HEK293 (cell line): ENCODE data around the gene SH3YL1.

Source experiments
- ZBTB8A ChIP-seq: fragments of 450-650 bp; formaldehyde crosslinking; IDR thresholded peaks from 2 replicates; pipeline ENCODE4 v1.5.1; 2016; ENCODE audit warnings: missing biosample characterization, missing genetic modification characterization
- TF ChIP-seq, protein P1 (sequence below): fragments of 450-650 bp; formaldehyde crosslinking; IDR thresholded peaks from 2 replicates; pipeline ENCODE4 v1.5.1; 2016; ENCODE audit warnings: missing biosample characterization, missing genetic modification characterization
- TF ChIP-seq, protein P2 (sequence below): fragments of 450-650 bp; IDR thresholded peaks from 2 replicates; pipeline ENCODE4 v1.5.1; 2018; ENCODE audit warnings: missing biosample characterization, missing genetic modification characterization
- TF ChIP-seq, protein P3 (sequence below): fragments of 450-650 bp; formaldehyde crosslinking; IDR thresholded peaks from 2 replicates; pipeline ENCODE4 v1.5.1; 2016; ENCODE audit warnings: missing biosample characterization, missing genetic modification characterization

DNA sequence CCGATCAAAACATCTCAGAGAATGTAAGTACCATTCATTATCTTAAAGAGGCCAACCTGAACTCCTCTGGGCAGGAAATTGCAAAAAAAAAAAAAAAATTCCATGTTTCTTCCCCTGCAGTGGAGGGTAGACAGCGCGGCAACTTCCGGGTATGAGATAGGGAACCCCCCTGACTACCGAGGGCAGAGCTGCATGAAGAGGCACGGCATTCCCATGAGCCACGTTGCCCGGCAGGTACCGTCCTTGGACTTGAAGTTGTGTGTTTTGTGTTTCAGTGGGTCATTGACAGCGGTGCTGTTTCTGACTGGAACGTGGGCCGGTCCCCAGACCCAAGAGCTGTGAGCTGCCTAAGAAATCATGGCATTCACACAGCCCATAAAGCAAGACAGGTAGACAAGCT lies 8.1 kb upstream of the SH3YL1 start:
- TF ChIP-seq, protein P1, sequence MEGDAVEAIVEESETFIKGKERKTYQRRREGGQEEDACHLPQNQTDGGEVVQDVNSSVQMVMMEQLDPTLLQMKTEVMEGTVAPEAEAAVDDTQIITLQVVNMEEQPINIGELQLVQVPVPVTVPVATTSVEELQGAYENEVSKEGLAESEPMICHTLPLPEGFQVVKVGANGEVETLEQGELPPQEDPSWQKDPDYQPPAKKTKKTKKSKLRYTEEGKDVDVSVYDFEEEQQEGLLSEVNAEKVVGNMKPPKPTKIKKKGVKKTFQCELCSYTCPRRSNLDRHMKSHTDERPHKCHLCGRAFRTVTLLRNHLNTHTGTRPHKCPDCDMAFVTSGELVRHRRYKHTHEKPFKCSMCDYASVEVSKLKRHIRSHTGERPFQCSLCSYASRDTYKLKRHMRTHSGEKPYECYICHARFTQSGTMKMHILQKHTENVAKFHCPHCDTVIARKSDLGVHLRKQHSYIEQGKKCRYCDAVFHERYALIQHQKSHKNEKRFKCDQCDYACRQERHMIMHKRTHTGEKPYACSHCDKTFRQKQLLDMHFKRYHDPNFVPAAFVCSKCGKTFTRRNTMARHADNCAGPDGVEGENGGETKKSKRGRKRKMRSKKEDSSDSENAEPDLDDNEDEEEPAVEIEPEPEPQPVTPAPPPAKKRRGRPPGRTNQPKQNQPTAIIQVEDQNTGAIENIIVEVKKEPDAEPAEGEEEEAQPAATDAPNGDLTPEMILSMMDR (tag by site-specific recombination) = no peak
- no peak for TF ChIP-seq ZBTB8A (tag by site-specific recombination)
- TF ChIP-seq, protein P2, sequence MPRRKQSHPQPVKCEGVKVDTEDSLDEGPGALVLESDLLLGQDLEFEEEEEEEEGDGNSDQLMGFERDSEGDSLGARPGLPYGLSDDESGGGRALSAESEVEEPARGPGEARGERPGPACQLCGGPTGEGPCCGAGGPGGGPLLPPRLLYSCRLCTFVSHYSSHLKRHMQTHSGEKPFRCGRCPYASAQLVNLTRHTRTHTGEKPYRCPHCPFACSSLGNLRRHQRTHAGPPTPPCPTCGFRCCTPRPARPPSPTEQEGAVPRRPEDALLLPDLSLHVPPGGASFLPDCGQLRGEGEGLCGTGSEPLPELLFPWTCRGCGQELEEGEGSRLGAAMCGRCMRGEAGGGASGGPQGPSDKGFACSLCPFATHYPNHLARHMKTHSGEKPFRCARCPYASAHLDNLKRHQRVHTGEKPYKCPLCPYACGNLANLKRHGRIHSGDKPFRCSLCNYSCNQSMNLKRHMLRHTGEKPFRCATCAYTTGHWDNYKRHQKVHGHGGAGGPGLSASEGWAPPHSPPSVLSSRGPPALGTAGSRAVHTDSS (tag by site-specific recombination) = no peak
- TF ChIP-seq, protein P3, sequence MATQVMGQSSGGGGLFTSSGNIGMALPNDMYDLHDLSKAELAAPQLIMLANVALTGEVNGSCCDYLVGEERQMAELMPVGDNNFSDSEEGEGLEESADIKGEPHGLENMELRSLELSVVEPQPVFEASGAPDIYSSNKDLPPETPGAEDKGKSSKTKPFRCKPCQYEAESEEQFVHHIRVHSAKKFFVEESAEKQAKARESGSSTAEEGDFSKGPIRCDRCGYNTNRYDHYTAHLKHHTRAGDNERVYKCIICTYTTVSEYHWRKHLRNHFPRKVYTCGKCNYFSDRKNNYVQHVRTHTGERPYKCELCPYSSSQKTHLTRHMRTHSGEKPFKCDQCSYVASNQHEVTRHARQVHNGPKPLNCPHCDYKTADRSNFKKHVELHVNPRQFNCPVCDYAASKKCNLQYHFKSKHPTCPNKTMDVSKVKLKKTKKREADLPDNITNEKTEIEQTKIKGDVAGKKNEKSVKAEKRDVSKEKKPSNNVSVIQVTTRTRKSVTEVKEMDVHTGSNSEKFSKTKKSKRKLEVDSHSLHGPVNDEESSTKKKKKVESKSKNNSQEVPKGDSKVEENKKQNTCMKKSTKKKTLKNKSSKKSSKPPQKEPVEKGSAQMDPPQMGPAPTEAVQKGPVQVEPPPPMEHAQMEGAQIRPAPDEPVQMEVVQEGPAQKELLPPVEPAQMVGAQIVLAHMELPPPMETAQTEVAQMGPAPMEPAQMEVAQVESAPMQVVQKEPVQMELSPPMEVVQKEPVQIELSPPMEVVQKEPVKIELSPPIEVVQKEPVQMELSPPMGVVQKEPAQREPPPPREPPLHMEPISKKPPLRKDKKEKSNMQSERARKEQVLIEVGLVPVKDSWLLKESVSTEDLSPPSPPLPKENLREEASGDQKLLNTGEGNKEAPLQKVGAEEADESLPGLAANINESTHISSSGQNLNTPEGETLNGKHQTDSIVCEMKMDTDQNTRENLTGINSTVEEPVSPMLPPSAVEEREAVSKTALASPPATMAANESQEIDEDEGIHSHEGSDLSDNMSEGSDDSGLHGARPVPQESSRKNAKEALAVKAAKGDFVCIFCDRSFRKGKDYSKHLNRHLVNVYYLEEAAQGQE (tag by site-specific recombination) = no peak
